Activated T-cell treated with anti-CD3 and anti-CD28 coated beads for 48 hours (primary cell): ENCODE results near the gene RNU6-8.
A peak's percentile ranks its signal among the peaks of the same experiment; 100 is the strongest.

ENCODE experiments used
- DNase-seq: peaks from one replicate; pipeline ENCODE4 v3.0.0-alpha.2; 2020; ENCODE audit warnings: low read depth

Gene RNU6-8

DNA sequence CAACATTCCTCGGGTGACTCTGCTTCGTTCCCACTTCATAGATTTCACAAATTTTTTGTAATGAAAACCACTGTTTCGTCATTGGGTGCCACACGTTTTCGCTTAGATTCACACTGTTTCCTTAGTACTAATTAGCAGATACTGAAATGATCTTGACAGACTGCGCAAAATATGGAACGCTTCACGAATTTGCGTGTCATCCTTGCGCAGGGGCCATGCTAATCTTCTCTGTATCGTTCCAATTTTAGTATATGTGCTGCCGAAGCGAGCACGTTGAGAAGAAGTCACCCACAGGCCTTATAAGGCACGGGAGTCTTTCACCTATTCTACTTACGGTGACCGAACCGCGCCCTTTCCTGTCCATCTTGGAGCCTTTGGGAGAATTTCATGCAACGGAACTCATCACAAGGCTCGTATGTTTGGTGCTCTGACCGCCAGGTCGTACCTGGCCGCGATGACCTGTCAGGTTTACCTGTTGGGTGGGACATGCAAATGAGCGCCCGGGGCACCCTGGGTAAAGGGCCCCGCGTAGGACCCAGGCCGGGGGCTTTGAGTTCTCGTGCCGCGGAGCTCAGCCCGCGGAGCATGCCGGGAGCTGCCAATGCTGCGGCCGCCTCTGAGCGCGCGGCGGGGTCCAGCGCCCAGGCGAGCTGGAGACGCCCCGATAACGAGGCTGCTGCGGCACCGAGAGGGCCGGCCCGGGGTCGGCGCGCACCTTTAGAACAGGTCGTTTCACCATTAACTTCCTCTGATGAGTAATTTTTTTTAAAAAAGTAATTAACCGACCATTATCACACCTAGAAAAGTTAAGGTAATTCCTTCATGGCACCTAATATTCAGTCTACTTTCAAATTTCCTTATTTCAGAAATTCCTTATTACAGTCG lies at the start of gene RNU6-8:
Gene RNU6-8, minus strand, starts transcription at position 272 of the 885 bp plus-strand sequence.
- DNase-seq, result peak; percentile 79

DNA sequence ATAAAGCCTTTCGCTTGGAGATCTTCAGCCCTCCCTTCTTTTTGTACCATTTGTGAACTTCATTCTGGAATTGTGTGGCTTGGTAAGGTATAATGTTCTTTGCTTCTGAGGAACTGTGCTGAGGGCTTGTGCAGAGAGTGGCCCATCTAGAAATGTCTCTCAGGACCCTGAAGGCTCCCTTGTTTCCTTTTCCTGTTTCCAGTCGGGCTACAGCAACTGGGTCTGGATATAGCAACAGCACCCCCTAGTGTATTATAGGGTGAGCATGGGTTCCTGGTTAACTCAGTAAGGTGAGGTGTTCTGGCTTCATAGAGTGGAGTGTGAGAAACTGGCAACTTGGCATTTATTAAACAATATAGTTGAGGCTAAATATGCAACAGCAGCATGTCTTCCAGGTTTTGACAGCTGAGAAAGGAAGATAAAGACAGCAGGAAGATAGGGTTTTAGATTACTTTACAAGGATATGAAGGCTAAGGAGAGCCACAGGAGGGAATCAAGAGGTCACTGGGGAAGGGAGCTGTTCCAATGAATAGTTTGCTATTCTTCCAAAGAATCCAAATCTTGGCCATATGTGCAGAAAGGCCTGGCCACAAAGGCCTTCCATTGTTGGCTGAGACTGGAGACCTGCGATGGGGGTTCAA lies 49.1 kb upstream of the RNU6-8 start:
- no peak for DNase-seq

DNA sequence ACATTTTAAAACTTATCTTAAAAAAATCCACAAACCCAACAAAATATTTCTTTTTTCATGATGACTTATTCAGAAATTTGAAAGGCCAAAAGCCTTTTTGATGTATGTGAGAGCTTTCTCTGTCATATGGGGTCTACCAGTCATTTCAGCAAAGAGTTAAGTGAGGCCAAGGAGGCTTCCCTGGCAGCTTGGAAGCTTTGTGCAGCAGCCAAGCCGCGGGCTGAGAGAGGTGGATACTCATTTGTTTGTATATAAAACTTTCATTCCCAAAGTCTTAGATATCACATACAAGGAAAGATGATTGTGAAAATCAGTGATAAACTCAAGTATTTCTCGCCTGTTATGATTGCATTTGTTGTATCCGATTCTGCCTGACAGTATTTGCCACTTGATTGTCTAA lies 48.5 kb upstream of the RNU6-8 start:
- no peak for DNase-seq

DNA sequence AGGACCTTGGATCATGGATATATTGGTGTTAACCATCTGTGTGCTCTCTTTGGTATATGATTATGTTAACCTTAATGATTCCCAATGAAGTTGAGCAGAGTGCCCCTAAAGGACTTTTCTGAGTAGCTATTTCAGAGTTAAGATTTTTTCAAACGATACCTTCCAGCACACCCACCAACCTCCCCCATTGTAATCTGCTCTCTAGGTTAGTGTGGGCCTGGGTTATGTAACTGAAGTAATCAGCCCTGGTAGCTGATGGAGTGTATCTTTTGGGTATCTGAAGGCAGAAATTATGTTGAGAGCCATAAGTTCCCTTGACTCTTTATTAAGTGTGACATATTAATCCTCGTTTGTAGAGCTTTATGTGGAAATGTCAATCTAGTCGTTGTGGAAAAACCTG lies 47.6 kb upstream of the RNU6-8 start:
- DNase-seq, result no peak

DNA sequence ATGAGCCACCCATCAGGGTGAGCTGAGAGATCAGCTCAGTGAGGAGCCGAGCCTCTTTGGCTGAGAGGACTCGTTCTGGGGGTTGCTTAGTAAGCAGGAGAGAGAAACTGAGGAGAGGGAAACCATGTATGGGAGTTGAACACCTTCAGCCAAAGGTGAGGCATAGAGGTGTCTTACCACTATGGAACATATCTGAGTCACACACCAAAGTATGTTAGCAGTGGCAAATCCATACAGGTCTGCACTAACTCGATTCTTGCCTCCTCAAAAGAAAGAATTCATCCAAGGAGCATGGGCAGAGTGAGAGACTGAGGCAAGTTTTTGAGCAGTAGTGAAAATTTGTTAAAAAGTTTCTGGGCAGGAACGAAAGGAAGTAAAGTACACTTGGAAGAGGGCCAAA lies 46.7 kb upstream of the RNU6-8 start:
- no peak for DNase-seq

DNA sequence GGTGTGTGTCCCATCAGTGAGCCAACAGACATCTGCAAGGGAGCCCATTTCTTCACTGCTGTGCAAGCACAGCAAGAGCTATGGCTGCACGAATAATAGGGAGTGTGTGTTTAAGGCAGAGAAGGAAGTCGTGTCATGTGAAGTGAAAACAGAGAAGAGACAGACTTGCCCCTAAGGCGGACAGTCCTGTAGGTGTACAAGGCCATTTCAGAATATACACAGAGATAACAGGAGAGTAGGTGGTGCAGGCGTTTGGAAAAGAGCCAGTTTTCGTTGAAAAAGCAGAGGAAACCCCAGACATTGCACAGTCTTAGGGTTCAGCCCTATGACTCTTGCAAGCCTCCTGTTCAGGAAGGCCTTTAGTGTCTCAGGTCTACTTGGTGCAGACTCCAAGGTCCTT lies 46.3 kb upstream of the RNU6-8 start:
- no peak for DNase-seq

DNA sequence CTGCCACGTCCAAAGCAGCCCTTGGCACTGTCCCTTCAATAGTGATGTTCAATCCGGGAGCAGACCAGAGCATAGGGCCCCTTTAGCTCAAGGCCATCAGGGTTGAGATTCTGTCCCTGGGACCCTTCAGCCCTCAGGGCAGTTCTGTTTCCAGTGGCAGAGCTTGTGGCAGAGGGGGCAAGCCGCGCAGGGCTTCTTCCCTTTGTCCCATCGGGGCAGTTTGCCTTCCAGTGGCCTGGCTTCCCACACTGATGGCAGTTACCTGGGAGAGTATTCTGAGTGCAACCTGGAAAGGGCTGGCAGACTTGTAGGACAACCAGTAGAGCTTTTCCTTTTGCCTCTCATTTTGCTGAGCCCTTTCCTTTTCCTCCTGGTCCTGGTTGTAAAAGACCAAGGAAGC lies 43.7 kb upstream of the RNU6-8 start:
- no peak for DNase-seq

DNA sequence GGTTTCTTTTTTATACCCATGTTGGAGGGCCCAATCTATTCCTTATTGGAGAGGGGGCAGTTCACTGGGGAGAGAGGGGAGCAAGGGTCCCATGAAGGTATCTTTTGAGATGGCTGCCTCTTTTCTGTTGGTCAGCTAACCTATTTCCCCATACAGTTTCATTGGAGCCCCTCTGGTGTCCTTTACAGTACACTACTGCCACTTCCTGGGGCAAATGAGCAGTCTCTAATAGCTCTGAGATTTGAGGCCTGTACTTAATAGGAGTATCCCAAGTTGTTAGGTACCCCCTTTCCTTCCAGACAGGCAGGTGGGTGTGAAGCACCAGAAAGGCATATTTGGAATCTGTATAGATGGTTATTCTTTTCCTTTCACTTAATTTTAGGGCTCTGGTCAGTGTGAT lies 41.3 kb upstream of the RNU6-8 start:
- no peak for DNase-seq

DNA sequence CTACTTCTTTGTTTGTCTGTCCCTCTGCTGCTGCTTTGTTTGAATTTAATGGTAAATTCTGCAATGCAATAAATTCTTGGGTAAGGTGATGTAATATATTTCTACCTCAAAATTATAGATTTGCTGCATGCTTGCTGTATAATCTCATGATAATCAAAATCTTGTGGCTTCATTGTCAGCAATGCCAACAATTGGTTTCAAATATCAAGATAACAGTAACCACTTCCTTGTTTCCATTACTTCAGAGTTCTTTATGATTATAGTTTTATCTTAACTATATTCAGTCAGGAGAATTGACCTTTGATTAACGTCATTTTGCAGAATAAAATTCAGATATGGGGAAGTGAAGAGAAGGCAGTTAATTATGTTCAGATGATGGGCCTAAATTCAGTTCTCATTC lies 30.2 kb upstream of the RNU6-8 start:
- DNase-seq, result no peak

DNA sequence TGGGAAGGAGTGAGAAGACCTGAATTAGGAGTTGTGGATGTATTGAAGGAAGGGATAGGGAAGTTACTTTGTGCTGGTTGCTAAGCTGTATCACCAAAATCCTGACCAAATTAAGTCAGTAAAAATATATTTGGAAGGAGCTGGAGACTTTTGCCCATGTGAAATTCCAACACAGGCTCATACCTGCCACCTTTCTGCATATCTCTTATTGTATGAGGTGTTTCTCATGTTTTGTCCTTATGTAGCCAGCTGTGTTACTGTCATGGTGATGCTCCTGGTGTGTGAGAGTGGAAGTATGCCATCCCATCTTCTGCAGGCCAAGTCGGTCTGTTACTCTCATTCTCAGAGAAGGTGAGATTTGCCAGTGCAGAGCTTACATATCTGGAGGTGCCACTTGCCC lies 29.4 kb upstream of the RNU6-8 start:
- DNase-seq, result no peak

DNA sequence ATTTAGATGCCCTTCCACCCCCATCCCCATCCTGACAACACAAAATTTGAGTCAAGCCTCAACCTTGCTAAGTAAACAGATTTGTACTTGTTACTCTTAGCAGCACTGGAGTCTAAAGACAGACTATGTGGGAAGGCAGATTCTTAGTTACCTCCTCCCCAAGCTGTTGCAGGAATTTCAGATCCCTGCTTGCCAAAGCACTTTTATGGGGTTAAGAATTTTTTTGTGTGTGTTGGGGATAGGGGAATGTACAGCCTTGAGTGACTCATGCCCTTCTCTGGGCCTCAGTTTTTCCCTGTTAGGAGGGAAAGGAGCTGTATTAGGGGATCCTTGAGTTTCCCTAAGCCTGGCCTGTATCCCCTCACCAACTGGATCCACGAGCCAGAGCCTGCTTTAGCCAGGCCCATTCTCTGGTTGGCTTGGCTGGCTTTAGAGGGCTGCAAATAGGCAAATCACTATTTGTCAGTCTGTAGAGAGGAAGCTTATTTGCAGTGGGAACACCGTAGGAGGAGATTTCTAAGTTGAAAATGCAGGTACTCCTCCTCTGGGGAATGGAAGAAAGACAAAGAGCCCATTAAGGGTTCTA lies 27.7 kb upstream of the RNU6-8 start:
- no peak for DNase-seq

DNA sequence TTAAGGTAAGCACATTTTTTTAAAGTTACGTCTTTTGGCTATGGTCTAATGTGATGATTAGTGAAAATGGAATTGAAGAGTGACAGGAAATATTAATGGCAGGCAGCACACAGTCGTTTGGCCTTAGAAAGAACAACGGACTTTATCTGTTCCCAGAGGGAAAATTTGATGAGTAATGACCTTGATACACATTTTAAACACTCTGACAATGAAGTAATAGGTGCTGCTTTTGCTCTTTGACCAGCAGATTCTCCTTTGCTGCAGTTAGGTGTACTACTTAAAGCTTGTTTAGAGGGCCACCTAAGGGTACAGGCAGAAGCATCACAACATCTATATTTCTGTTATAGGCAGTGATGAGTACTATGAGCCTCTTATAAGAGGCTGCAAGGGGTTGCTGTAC lies 27.1 kb upstream of the RNU6-8 start:
- DNase-seq, result no peak

DNA sequence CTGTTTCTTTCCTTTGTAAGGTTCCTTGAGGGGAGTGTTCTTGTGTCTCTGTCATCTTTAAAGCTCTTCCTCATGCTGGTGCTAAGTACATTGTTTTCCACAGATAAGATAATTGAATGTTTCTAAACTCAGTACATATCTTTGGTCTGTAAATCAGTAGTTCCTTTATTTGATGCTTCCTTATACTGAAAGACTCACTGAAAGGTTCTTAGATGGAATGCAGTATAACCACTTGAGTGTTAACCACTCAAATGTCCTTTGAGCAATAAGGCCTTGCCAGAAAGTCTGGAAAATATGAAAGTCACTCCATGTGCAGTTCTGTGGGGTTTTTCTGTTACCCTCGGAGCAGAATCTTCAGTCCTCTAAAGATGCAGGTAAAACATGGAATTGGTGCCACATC lies 23.0 kb upstream of the RNU6-8 start:
- DNase-seq, result no peak

DNA sequence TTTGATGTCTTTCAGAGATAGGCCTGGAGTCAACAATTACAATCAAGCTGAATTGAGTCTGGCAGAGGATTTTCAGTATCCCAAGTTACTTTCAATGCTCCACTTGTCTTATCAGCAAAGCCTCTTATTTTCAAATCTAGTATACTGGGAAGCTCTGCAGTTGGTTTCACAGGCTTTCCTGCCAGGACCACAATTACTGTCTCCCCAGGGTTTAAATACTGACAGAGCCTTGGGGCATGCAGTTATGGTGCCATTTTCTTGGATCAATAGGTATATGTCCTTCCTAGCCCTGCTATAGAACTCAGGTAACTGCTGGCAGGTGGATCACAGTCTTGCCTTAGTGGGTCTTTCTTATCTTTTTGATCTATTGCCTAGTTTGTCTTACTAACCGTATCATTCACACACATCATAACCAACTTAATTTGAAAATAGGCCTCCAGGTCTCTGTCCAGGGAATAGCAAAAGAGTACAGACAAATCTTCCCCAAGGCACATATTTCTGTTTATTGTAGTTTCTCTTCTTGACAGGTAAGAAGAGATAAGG lies 22.4 kb upstream of the RNU6-8 start:
- no peak for DNase-seq

DNA sequence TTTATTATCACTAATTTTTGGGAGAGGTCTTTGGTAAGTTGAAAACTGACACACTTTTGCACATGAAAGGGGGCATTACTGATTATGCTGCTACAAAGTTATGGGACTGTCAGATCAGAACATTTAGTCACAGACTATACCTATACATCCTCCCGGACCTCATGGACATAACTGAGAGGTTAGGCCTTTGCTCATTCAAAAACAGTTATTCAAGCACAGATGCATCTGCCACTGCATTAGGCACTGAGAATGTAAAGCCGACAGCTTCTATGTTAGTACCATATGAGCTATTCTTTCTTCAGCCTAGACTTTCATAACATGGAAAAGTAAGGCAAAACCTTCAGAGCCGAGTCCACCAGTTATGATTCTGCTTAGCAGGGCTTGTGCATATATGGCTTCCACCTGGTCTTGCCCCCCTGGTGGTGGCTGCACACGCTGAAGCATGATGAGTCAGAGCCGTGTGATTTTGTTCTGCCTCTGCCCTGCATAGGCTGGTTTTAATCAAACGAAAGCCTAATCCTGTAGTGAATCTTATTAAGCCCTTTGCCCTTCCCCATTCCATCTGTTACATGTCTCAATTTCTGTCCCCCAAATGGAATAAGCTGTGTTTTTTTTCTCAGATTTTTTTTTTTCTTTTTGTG lies 21.8 kb upstream of the RNU6-8 start:
- peak; percentile 18 for DNase-seq

DNA sequence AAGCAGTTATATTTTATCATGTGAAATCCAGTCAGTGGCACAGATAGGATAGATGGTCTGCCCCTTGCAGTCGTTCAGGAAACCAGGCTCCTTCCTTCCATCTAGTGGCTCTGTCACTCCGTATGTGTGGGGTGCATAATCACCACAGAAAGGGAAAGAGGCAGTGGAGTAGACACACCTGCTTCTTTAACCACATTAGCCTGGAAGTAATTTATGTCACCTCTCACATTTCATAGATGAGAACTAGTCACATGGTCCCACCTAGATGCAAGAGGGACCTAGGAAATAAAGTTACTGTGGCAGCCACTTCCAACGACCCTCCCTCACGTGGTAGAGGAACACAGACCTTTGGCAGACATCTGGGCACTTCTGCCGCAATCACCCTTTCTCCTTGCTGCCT lies 14.2 kb upstream of the RNU6-8 start:
- DNase-seq, result no peak

DNA sequence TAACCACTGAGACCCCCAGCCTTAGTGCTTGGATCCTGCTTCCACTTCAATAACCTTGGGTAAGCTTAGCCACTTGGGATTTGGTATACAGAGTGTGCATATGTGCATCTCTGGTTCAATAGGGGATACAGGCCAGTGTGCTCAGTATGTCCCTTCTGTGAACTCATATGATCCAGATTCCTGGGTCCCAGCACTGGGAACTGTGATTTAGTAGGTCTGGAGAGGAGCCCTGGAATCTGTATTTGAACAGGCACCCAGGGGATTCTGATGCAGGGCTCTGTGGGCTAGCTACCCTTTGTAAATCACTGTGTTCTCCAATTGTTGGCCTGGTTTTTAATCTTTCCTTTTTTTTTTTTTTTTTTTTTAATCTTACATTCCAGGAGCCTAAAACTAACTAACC lies 9.8 kb upstream of the RNU6-8 start:
- no peak for DNase-seq

DNA sequence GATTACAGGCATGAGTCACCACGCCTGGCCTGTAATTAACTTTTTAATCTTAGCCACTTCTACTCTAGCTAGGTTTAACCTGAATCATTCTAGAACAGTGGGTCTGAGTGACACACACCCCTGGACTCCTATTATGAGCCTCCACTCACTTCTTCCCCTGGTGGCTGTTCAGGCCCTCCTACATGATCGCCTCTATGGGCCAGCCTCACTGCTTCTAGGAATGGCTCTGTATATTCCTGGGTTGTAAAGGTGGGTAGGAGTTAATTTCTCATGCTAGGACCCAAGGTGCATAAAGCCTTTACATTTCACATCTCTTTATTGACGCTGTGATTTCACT lies 8.0 kb upstream of the RNU6-8 start:
- DNase-seq, result no peak

DNA sequence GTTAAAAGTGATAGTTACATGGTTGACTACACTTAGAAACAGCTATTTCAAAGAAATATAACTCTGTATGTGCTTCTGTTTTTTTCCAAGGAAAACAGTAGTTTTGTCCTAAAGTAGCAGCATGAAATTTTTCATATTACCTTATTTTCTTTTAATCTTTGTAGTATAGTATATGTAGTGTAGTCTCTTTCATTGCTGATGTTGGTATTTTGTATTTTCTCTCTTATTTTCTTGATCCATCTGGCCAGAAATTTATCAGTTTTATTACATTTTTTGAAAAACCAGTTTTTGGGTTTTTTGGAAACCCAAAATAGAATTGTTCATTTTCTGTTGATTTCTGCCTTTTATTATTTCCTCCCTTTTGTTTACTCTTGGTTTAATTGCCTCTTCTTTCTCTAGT lies 6.4 kb upstream of the RNU6-8 start:
- DNase-seq, result no peak

DNA sequence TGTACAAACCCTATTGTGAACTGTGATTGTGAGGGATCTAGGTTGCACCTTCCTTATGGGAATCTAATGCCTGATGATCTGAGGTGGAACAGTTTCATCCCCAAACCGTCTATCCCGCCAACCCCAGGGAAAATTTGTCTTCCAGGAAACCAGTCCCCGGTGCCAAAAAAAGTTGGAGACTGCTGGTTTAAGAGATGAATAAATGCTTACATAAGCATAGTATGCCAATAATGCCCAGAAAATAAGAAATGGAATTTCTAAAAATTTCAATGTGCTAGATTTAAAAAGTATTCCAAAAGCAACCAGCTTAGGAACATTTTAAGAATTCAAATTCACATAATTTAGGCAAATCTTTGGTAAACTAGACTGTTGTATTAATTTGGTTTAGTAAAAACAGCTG lies 5.4 kb upstream of the RNU6-8 start:
- DNase-seq, result no peak

DNA sequence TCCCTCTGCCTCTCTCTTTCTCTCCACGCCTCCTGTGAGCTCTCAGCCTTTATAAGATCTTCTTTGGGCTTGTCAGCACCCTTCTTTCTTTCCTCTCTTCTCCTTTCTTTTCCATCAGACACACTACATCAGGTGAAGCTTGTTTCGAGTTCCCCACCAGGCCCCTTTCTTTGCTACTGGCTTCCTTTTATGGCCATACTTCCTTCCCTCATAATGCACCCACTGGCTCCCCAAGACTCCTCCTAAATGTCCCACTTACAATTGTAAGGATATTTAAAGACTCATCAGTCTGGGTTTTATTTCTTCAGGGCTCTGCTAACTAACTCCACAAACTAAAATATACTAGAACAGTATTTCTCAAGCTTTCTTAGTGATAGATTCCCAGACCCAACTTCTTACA lies 3.5 kb upstream of the RNU6-8 start:
- DNase-seq, result no peak

DNA sequence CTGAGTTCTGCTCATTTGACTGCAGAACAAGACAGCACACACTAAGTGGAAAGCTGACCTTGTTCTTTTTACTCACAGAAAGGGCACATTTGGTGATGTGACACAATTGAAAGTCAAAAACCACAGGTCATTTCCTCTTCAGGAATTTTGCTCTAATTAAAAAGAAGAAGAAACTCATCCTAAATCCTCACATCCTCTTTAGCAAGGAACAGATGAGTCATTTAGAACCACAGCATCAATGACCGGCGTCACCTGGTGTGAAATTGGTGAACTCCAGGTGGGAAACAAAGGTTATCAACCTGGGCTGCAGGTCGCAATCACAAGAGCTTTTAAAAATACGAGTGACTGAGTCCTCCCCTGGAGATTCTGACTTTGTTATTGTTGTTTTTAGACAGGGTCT lies 2.9 kb upstream of the RNU6-8 start:
- no peak for DNase-seq

DNA sequence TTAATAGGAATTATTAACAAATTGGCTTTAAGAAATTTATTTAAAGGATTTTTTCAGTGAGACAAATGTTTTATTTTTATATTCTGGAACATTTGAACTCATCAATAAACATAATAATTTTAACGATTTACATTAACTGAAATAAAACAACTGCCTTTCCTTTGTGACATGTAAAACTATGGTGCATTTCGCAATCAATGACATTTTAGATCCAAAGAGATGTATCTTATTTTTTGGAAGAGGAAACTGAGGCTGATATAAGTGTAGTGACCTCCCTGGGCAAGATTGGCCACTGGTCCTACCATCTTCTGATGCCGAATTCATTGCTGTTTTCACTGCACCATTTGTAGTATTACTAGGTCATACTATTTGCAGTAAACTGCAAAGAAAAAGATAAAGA lies 2.5 kb upstream of the RNU6-8 start:
- DNase-seq, result no peak
